Measurements from ENCODE around the gene BMI1.

BMI1 gene

GRCh38 chr10:22368981-22369380 lies 48.1 kb downstream of the BMI1 start:
- DNase-seq = no peak

GRCh38 chr10:22369434-22370072 lies 48.7 kb downstream of the BMI1 start:
- DNase-seq = no peak

- no peak for DNase-seq
These were observed 49.4 kb downstream of the BMI1 start for GRCh38 chr10:22370320-22370719.

DNA sequence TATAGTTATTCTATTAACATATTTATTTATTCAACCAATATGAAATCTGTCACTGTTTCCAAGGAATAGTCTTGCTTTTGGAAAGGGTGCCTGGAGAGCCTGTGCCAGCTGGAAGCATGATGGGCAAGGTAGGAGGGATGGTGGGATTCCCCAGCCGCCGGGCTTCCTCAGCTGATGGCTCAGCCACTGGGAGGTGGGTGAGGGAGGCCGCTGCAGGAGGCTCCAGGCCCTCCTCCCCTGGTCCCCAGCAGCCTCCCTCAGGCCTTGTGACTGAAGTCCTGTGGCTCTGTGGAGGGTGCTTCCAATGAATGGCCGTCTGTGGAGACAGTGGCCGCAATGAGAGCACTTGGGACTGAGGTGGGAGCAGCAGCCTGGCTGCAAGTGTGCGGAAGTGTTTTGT lies 51.4 kb downstream of the BMI1 start:
- DNase-seq = no peak

GRCh38 chr10:22372917-22373316 lies 52.0 kb downstream of the BMI1 start:
- DNase-seq = no peak

GRCh38 chr10:22374489-22375126 lies 53.7 kb downstream of the BMI1 start:
- DNase-seq = no peak

DNA sequence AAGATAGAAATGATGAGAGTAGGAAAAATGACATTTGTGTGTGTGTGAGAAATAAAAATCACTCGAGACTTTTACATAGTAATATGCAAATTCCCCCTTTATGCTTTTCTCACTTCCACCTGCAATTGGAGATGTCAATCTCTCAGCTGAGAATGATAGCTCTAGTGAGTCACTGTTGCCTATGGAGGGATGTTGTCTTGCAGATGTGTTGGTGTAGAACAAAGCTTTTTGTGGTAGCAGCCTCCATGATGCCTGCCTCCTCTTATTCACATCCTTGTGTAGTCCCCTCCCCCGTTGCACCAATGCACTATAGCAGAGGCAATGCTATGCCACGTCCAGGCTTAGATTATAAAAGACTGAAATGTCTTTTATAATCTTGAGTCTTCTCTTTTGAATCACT lies 58.2 kb downstream of the BMI1 start:
- DNase-seq = no peak
